Measurements from ENCODE around the gene CD302.
A peak's percentile ranks its signal among the peaks of the same experiment; 100 is the strongest.
"Not testable (repeated sequence)": the region's sequence is repeated elsewhere in the genome, so short reads cannot be mapped to it uniquely, and the experiment has no call there.

Gene CD302

GRCh38 chr2:159793326-159793725 lies 4.7 kb downstream of the CD302 start:
- peak in 2 of 3 donors; percentile 63 to 69 for DNase-seq

- peak; percentile 14 to 59 (median 55) for DNase-seq
Measured at GRCh38 chr2:159792599-159792998, 5.4 kb downstream of the CD302 start.

DNA sequence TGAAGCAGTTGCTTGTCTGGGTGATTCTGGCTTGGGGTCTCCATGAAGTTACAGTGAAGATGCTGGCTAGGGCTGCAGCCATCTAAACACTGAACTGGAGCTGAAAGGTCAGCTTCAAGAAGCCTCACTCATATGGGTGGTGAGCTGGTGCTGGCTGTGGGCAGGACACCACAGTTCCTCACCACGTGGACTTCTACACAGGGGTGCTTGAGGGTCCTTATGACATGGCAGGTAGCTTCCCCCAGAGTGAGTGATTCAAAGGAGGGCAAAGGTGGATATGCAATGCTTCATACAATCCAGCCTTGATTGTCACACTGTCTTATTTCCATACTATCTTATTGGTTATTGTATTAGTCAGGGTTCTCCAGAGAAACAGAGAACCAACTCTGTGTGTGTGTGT lies 6.0 kb downstream of the CD302 start:
- no peak for DNase-seq

- no peak for DNase-seq
Measured at GRCh38 chr2:159790323-159790722, 7.7 kb downstream of the CD302 start.

GRCh38 chr2:159788253-159788652 lies 9.8 kb downstream of the CD302 start:
- DNase-seq = no peak

GRCh38 chr2:159787647-159788046 lies 10.4 kb downstream of the CD302 start:
- not testable (repeated sequence) for DNase-seq

GRCh38 chr2:159786938-159787337 lies 11.1 kb downstream of the CD302 start:
- DNase-seq = no peak

DNA sequence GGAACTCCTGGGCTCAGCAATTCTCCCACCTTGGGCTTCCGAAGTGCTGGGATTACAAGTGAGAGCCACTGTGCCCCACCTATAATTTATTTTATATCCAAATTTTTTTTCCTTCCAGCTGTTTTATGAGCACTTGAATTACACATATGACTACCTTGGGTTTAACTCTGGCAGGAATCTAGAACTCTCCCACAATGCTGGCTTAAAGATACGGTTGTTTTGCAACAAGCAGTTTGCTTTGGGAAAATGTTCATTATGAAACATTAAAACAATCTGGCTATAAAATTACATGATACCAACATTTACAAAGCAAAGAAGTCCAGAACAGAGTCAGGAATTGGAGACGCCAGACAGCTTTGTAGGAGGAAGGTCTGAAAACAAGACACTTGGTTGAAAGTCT lies 12.8 kb downstream of the CD302 start:
- no peak for DNase-seq

DNA sequence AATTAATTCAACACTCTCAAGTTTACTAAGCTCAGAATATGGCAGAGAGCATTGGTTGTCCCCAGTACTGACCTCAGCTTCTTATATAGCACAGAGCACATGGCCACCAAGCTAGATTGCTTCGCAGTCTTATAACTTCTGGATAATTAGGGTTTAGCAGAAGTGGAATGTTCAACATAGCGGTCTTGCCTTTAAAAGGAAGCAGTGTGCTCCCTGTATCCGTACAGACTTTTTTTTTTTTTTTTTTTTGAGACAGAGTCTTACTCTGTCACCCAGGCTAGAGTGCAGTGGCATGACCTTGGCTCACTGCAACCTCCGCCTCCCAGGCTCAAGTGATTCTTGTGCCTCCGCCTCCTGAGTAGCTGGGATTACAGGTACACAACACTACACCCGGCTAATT lies 13.3 kb downstream of the CD302 start:
- DNase-seq = peak in 2 of 3 donors; percentile 28 to 35

DNA sequence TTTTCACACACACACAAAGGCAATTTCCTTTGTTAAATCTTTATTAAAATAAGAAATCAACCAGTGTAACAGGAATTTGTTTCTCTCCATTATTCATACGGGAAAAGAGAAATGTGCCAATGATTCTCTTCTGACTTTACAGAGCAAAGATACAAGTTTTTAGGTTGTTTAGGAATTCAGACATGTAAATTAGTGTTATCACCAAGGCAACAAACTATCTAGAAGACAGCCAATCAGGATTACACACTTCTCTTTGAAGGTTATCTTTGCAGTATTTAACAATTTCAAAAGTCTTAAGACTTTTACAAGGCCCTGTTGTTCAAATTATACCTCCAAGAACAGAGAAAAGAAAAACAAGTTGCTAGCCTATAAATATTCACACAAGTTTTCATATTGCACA lies 14.5 kb downstream of the CD302 start:
- no peak for DNase-seq

GRCh38 chr2:159776321-159776720 lies 21.7 kb downstream of the CD302 start:
- no peak for DNase-seq

- no peak for DNase-seq
Measured at GRCh38 chr2:159775021-159775420, 23.0 kb downstream of the CD302 start.

DNA sequence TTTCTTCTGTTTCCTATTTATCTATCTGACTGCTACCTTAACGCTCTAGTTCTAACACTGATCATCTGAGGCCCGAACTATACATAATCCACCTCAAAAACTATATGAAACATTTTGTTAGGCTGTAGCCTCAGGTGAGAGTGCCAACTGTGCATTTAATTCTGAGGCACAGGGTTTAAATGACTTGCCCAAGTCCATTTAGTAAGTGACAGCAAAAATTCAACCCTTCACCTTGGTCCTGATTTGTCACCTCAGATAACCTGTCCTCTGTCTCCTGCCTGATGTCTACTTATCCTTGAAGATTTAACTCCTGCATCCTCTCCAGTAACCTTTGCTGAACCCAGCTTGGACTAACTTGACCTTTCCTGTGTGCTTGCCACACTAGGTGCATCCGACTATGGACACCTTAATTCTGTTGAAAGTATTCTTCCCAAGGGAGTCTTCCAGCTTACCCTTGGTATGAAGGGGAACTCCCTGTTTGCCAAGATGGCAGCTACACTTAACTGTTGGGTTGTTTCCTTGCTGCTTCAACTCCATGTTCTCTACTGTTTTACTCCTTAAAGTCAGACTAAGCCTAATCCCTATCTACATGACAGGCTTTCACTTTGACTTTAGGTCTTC lies 23.5 kb downstream of the CD302 start:
- DNase-seq = no peak

GRCh38 chr2:159773886-159774285 lies 24.1 kb downstream of the CD302 start:
- DNase-seq = no peak

GRCh38 chr2:159773426-159773825 lies 24.6 kb downstream of the CD302 start:
- DNase-seq = no peak

DNA sequence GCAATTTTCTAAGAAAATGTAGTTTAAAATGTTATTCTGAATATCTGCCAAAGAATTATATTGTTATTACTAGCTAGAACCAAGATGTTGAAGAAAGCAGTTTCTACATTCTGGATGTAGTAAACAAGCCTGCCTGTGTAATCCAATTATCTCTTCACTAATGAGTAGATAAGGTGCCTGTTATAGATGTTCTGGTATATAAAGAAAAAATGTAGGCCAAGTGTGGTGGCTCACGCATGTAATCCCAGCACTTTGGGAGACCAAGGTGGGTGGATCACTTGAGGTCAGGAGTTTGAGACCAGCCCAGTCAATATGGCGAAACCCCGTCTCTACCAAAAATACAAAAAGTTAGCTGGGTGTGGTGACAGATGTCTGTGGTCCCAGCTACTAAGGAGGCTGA lies 28.9 kb downstream of the CD302 start:
- DNase-seq = no peak

DNA sequence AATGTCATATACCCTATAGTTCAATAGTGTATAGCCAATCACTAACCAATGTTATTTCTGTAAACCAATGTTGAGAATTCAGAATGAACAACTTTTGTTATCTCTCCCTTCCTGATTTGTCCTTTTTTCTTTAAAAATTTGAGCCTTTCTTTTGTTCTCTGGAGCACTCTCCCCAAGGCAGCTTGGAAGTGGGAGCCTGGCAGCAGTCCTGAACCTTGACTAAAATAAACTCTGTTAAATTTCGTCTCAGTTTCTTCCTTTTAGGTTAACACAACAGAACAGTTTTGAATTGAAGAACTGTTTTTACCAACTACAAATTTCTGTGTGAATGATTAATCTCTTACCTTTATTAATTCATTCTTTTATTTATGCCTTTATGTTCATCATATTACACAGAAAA lies 35.9 kb downstream of the CD302 start:
- no peak for DNase-seq

- DNase-seq = no peak
Measured at GRCh38 chr2:159760326-159760725, 37.7 kb downstream of the CD302 start.

GRCh38 chr2:159759577-159759976 lies 38.4 kb downstream of the CD302 start:
- DNase-seq = no peak

DNA sequence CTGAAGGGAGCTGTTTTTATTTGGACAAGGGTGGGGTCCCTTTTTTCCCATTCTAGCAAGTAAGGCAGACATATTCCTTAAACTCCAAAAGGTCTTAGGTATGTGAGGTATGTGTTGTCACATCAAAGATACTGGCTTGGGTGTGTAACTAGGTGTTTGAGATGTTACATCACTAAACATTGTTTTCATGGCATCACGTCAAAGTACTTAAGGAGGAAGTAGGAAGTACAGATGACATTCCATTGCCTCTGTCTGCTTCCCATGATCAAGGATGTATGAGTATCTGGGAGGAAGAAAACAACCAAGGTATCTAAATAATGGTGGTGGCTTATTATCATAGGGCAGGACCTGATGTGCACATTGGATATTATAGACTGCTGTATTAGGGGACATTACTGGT lies 39.3 kb downstream of the CD302 start:
- no peak for DNase-seq

GRCh38 chr2:159758239-159758638 lies 39.8 kb downstream of the CD302 start:
- DNase-seq = no peak

- peak in 1 of 3 donors; percentile 11 for DNase-seq
Measured at GRCh38 chr2:159755788-159756187, 42.2 kb downstream of the CD302 start.

GRCh38 chr2:159755014-159755413 lies 43.0 kb downstream of the CD302 start:
- DNase-seq = no peak

- peak; percentile 45 to 82 (median 74) for DNase-seq
Measured at GRCh38 chr2:159753797-159754196, 44.2 kb downstream of the CD302 start.

- DNase-seq = no peak
Measured at GRCh38 chr2:159750873-159751272, 47.1 kb downstream of the CD302 start.

GRCh38 chr2:159748089-159748488 lies 49.9 kb downstream of the CD302 start:
- no peak for DNase-seq
